ENCODE measurements around the gene ANKH. TPM values are rescaled to one million over a fixed set of nuclear protein-coding genes. Genes with fewer than 3 reads are reported as not detected.

ANKH gene
- total RNA-seq, 1 experiment from 2014 or later, result 16.9 TPM

DNA sequence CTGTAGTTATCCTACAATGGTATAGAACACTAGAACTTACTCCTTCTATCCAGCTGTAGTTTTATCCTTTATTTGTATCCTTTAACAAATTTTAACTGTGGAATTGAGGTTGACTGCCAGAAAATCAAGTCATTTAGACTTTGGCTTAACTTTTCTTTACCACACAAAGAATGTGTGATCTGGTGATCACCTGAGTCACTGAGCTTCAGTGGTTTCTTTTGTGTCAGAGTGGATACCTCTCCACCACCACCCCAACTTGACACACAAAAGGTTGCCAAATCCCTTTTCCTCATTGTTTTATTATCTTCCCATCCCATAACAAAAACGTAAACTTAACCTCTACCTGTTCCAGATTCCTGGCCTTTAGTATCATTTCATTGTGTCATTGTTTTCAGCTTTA lies 201.6 kb downstream of the ANKH start (continued):
- TF ChIP-seq, protein P1, sequence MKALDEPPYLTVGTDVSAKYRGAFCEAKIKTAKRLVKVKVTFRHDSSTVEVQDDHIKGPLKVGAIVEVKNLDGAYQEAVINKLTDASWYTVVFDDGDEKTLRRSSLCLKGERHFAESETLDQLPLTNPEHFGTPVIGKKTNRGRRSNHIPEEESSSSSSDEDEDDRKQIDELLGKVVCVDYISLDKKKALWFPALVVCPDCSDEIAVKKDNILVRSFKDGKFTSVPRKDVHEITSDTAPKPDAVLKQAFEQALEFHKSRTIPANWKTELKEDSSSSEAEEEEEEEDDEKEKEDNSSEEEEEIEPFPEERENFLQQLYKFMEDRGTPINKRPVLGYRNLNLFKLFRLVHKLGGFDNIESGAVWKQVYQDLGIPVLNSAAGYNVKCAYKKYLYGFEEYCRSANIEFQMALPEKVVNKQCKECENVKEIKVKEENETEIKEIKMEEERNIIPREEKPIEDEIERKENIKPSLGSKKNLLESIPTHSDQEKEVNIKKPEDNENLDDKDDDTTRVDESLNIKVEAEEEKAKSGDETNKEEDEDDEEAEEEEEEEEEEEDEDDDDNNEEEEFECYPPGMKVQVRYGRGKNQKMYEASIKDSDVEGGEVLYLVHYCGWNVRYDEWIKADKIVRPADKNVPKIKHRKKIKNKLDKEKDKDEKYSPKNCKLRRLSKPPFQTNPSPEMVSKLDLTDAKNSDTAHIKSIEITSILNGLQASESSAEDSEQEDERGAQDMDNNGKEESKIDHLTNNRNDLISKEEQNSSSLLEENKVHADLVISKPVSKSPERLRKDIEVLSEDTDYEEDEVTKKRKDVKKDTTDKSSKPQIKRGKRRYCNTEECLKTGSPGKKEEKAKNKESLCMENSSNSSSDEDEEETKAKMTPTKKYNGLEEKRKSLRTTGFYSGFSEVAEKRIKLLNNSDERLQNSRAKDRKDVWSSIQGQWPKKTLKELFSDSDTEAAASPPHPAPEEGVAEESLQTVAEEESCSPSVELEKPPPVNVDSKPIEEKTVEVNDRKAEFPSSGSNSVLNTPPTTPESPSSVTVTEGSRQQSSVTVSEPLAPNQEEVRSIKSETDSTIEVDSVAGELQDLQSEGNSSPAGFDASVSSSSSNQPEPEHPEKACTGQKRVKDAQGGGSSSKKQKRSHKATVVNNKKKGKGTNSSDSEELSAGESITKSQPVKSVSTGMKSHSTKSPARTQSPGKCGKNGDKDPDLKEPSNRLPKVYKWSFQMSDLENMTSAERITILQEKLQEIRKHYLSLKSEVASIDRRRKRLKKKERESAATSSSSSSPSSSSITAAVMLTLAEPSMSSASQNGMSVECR (CRISPR knock-in tag; IDR thresholded peaks at IDR 0.05; ENCODE audit: borderline replicate concordance), result no peak
- TF ChIP-seq NFATC4 (CRISPR knock-in tag; IDR thresholded peaks at IDR 0.05) (no peak), ZNF416 (CRISPR knock-in tag; IDR thresholded peaks at IDR 0.05) (no peak), SMAD4 (CRISPR knock-in tag; IDR thresholded peaks at IDR 0.05) (no peak), RORB (CRISPR knock-in tag; IDR thresholded peaks at IDR 0.05) (no peak), ZNF423 (CRISPR knock-in tag; IDR thresholded peaks at IDR 0.05) (no peak)
- TF ChIP-seq, protein P2, sequence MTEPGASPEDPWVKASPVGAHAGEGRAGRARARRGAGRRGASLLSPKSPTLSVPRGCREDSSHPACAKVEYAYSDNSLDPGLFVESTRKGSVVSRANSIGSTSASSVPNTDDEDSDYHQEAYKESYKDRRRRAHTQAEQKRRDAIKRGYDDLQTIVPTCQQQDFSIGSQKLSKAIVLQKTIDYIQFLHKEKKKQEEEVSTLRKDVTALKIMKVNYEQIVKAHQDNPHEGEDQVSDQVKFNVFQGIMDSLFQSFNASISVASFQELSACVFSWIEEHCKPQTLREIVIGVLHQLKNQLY (CRISPR knock-in tag; IDR thresholded peaks at IDR 0.05), result no peak
- TF ChIP-seq, protein P3, sequence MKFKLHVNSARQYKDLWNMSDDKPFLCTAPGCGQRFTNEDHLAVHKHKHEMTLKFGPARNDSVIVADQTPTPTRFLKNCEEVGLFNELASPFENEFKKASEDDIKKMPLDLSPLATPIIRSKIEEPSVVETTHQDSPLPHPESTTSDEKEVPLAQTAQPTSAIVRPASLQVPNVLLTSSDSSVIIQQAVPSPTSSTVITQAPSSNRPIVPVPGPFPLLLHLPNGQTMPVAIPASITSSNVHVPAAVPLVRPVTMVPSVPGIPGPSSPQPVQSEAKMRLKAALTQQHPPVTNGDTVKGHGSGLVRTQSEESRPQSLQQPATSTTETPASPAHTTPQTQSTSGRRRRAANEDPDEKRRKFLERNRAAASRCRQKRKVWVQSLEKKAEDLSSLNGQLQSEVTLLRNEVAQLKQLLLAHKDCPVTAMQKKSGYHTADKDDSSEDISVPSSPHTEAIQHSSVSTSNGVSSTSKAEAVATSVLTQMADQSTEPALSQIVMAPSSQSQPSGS (CRISPR knock-in tag; IDR thresholded peaks at IDR 0.05; ENCODE audit: borderline replicate concordance, low read depth), result no peak

DNA sequence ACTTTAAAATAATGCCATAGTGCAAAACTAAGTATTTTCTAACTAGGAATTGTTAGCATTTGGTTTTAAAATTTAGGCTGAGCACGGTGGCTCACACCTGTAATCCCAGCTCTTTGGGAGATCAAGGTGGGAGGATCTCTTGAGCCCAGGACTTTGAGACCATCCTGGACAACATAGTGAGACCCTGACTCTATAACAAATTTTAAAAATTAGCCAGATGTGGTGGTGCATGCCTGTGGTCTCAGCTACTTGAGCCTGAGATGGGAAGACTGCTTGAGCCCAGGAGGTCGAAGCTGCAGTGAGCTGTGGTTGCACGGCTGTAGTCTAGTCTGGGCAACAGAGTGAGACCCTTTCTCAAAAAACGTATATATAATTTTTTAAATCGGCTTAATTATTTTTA lies 202.2 kb downstream of the ANKH start:
- H3K4me1 Mint-ChIP-seq, result peaks cover 53% of the 10 kb centered on the region
- TF ChIP-seq, protein P4, sequence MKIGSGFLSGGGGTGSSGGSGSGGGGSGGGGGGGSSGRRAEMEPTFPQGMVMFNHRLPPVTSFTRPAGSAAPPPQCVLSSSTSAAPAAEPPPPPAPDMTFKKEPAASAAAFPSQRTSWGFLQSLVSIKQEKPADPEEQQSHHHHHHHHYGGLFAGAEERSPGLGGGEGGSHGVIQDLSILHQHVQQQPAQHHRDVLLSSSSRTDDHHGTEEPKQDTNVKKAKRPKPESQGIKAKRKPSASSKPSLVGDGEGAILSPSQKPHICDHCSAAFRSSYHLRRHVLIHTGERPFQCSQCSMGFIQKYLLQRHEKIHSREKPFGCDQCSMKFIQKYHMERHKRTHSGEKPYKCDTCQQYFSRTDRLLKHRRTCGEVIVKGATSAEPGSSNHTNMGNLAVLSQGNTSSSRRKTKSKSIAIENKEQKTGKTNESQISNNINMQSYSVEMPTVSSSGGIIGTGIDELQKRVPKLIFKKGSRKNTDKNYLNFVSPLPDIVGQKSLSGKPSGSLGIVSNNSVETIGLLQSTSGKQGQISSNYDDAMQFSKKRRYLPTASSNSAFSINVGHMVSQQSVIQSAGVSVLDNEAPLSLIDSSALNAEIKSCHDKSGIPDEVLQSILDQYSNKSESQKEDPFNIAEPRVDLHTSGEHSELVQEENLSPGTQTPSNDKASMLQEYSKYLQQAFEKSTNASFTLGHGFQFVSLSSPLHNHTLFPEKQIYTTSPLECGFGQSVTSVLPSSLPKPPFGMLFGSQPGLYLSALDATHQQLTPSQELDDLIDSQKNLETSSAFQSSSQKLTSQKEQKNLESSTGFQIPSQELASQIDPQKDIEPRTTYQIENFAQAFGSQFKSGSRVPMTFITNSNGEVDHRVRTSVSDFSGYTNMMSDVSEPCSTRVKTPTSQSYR (CRISPR knock-in tag; IDR thresholded peaks at IDR 0.05), result no peak
- TF ChIP-seq ZNF263 (CRISPR knock-in tag; IDR thresholded peaks at IDR 0.05; ENCODE audit: low read depth), result no peak
- no peak for TF ChIP-seq IRF2 (CRISPR knock-in tag; IDR thresholded peaks at IDR 0.05; ENCODE audit: borderline replicate concordance, low read depth)
- peak; percentile 78; the same call in 1 of the 2 replicates for TF ChIP-seq ZNF121 (CRISPR knock-in tag; IDR thresholded peaks at IDR 0.05)
- TF ChIP-seq, protein P1 (CRISPR knock-in tag; IDR thresholded peaks at IDR 0.05; ENCODE audit: borderline replicate concordance), result no peak
- no peak for ATAC-seq
- no peak for DNase-seq (ENCODE audit: low spot score)
- peaks cover 16% of the 10 kb centered on the region for H3K27me3 Mint-ChIP-seq (ENCODE audit: low read depth)
- H3K4me3 Mint-ChIP-seq, result no peak overlapping the region
- no peaks in the 10 kb centered on the region for H3K36me3 Mint-ChIP-seq
- no peak overlapping the region for H3K27ac Mint-ChIP-seq
- CTCF ChIA-PET, result interaction anchor here (0.6 to 1.9 kb wide), 2 partner anchors 16 to 202 kb away, joined by 3 to 8 read pairs; partner anchors contain the start of gene ANKH
- POLR2A ChIA-PET, result no interaction called here
- no peaks in the 10 kb centered on the region for H3K9me3 Mint-ChIP-seq
